GM12878 (cell line): ENCODE data around the gene SELE. TPM values are rescaled to one million over a fixed set of nuclear protein-coding genes. Genes with fewer than 3 reads are reported as not detected.

Experiments used
- ATAC-seq: fragments of 200-7000 bp; cut with Tn5 transposase; 3 replicates; pipeline ENCODE4 v1.9.1; 2020; ENCODE audit warnings: mild to moderate bottlenecking, moderate library complexity
- BruUV-seq: library from RNA; stranded (reverse); fragments of 400-500 nt; replicated peaks from 2 replicates; lab custom pipeline; 2021; lab: Mats Ljungman, UMichigan
- CTCF ChIA-PET: fragments of 300-600 bp; sonication (Branson Sonifier 250); formaldehyde crosslinking; extraction: SDS; loops from one replicate; lab custom pipeline; 2021; ENCODE audit warnings: inconsistent platforms; lab: Yijun Ruan, JAX
- POLR2A ChIA-PET: fragments of 350-600 bp; formaldehyde crosslinking; extraction: SDS; loops from one replicate; lab custom pipeline; 2021; ENCODE audit warnings: inconsistent platforms; lab: Charles Lee
- RAD21 ChIA-PET: fragments of 300-600 bp; sonication (Branson Sonifier 250); formaldehyde crosslinking; loops from one replicate; lab custom pipeline; 2023; ENCODE audit warnings: antibody characterized with exemption; ENCODE audit not compliant: unreplicated experiment; lab: Charles Lee
- SMC1A ChIA-PET: fragments of 300-600 bp; sonication (Branson Sonifier 250); formaldehyde crosslinking; loops from one replicate; lab custom pipeline; 2023; ENCODE audit not compliant: unreplicated experiment, uncharacterized antibody; lab: Charles Lee
- DNase-seq: peaks from one replicate; pipeline ENCODE4 v3.0.0-alpha.2; 2011; ENCODE audit warnings: low read depth, low spot score
- FAIRE-seq: peaks from 3 replicates; lab custom pipeline; 2011; peaks lifted over from hg19 to GRCh38; lab: Jason Lieb, UNC
- H2AFZ ChIP-seq: 2 replicates; pipeline ENCODE4 v1.6.0; 2011; ENCODE audit warnings: low read depth, low read length, control low read depth; ENCODE audit not compliant: control insufficient read depth
- H3K27ac ChIP-seq: 2 replicates; pipeline ENCODE4 v1.5.1; 2011; ENCODE audit warnings: control low read depth; ENCODE audit not compliant: control insufficient read depth, insufficient read depth
- H3K27me3 ChIP-seq, 2 experiments: replicated peaks in 1 of 2; 2 replicates each; pipeline versions ENCODE4 v1.6.0 to v1.6.1; 2011; ENCODE audit warnings: low read length in 1 of 2; ENCODE audit not compliant: control insufficient read depth in 2 of 2, insufficient read depth in 2 of 2
- H3K36me3 ChIP-seq, 2 experiments: 2 replicates each; pipeline ENCODE4 v1.5.1; 2011; ENCODE audit warnings: low read length in 1 of 2; ENCODE audit not compliant: control insufficient read depth in 2 of 2, insufficient read depth in 2 of 2
- H3K4me1 ChIP-seq: 2 replicates; pipeline ENCODE4 v1.6.1; 2011; ENCODE audit warnings: mild to moderate bottlenecking, low read length, moderate library complexity, mixed read lengths; ENCODE audit not compliant: control insufficient read depth, insufficient read depth
- H3K4me2 ChIP-seq: 2 replicates; pipeline ENCODE4 v1.6.0; 2011; ENCODE audit warnings: control low read depth; ENCODE audit not compliant: control insufficient read depth, insufficient read depth
- H3K4me3 ChIP-seq: fragments of 200-600 bp; sonication (generic); 2 replicates; pipeline ENCODE4 v1.5.1; 2016
- H3K79me2 ChIP-seq: 2 replicates; pipeline ENCODE4 v1.6.0; 2011; ENCODE audit warnings: low read length; ENCODE audit not compliant: control insufficient read depth, insufficient read depth
- H3K9ac ChIP-seq: 2 replicates; pipeline ENCODE4 v1.8.0; 2011; ENCODE audit warnings: low read length, control low read depth, mixed read lengths; ENCODE audit not compliant: control insufficient read depth, insufficient read depth
- H3K9me3 ChIP-seq: replicated peaks from 3 replicates; pipeline ENCODE4 v1.5.1; 2011; ENCODE audit warnings: mild to moderate bottlenecking, low read length; ENCODE audit not compliant: control insufficient read depth, insufficient read depth
- H4K20me1 ChIP-seq: 2 replicates; pipeline ENCODE4 v1.6.0; 2011; ENCODE audit not compliant: control insufficient read depth, insufficient read depth
- BRCA1 ChIP-seq: IDR thresholded peaks from 2 replicates; pipeline ENCODE4 v1.6.1; 2011; ENCODE audit warnings: low read depth, low read length, improper control_type of control experiment
- CHD2 ChIP-seq: IDR thresholded peaks from 2 replicates; pipeline ENCODE4 v1.6.1; 2011; ENCODE audit warnings: low read depth, low read length, improper control_type of control experiment, borderline replicate concordance
- ETV6 ChIP-seq, 2 experiments: fragments of 450-650 bp in 1 of 2; IDR thresholded peaks in 1 of 2; conservative IDR thresholded peaks in 1 of 2; 2 replicates each; pipeline ENCODE4 v1.6.1; 2014; ENCODE audit warnings: antibody characterized with exemption in 1 of 2, borderline replicate concordance in 1 of 2, low read depth in 1 of 2, mild to moderate bottlenecking in 1 of 2, moderate library complexity in 1 of 2
- IKZF2 ChIP-seq, 2 experiments: fragments of 450-650 bp; IDR thresholded peaks; 2 replicates each; pipeline ENCODE4 v1.6.1; 2017; ENCODE audit warnings: mild to moderate bottlenecking in 2 of 2, moderate library complexity in 2 of 2
- POU2F2 ChIP-seq: IDR thresholded peaks from 3 replicates; pipeline ENCODE4 v1.6.1; 2011; ENCODE audit warnings: low read depth, mild to moderate bottlenecking, low read length, borderline replicate concordance
- PRDM15 ChIP-seq: fragments of 450-650 bp; formaldehyde crosslinking; IDR thresholded peaks from 2 replicates; pipeline ENCODE4 v1.4.0; 2020; ENCODE audit warnings: mild to moderate bottlenecking, moderate library complexity
- SMARCA5 ChIP-seq: fragments of 450-650 bp; IDR thresholded peaks from 2 replicates; pipeline ENCODE4 v1.6.1; 2017; ENCODE audit warnings: mild to moderate bottlenecking
- STAT1 ChIP-seq: fragments of 450-650 bp; conservative IDR thresholded peaks from 2 replicates; pipeline ENCODE4 v1.6.1; 2014; ENCODE audit warnings: antibody characterized with exemption, mild to moderate bottlenecking
- TARDBP ChIP-seq: IDR thresholded peaks from 2 replicates; pipeline ENCODE4 v1.6.1; 2016; ENCODE audit warnings: borderline replicate concordance
- WGBS: methylation state at CpG from one replicate; pipeline ENCODE4 v1.1.6; 2016; ENCODE audit warnings: low lambda C conversion rate; ENCODE audit not compliant: insufficient replicate concordance, insufficient coverage; ENCODE audit errors: missing lambda C conversion rate; 5-methylcytosine and 5-hydroxymethylcytosine counted together
- in situ Hi-C: fragments of 300-500 bp; cut with MboI; formaldehyde crosslinking; loops from 9 replicates; pipeline ENCODE4 v1.14.3; 2018; ENCODE audit warnings: mixed read lengths
- intact Hi-C: fragments of 100-400 bp; cut with micrococcal nuclease; formaldehyde crosslinking; loops from one replicate; pipeline ENCODE4 v1.14.2; 2022; ENCODE audit not compliant: unreplicated experiment
- polyA plus RNA-seq, 11 experiments: library from polyadenylated mRNA; depleted of rRNA in 4 of 11; unstranded in 6 of 11; stranded (reverse) in 5 of 11; fragments of >200 nt; fragmentation: Nextera tagmentation in 4 of 11; fragmentation: Illumina TruSeq in 1 of 11; extraction: Ambion mirVana in 4 of 11; extraction: Trizol in 1 of 11; gene quantifications; 1 replicate in 1 of 11; 2 replicates in 10 of 11; pipeline versions ENCODE4 v1.2.1 to v1.2.3, GENCODE V29; 2011 to 2016; ENCODE audit warnings: inconsistent platforms in 2 of 11, missing spikeins in 2 of 11, low read depth in 1 of 11
- total RNA-seq, 4 experiments: library from RNA; depleted of rRNA in 3 of 4; stranded (reverse); fragments of >200 nt in 3 of 4; fragmentation: Illumina TruSeq in 1 of 4; extraction: Trizol in 1 of 4; gene quantifications; 2 replicates each; pipeline versions ENCODE4 v1.2.1 to v1.2.3, GENCODE V29; 2013 to 2021

The SELE gene
- total and polyA plus RNA-seq, 10 of the 15 experiments (the other 5 are each of a cell fraction or from before 2014, with no cell fraction given) = not detected

GRCh38 chr1:169712309-169712631, 21.6 kb downstream of the SELE start:
- Histone ChIP-seq H3K4me3 (no peak overlapping the region), H3K36me3 (no peaks in the 10 kb centered on the region), H3K9me3 (no peaks in the 10 kb centered on the region), H3K4me2 (peak overlapping the region; percentile 85; the same call in 1 of the 2 replicates), H3K4me1 (peaks cover 4% of the 10 kb centered on the region; the same call in 1 of the 2 replicates), H4K20me1 (no peaks in the 10 kb centered on the region), H2AFZ (no peak overlapping the region), H3K9ac (no peak overlapping the region), H3K79me2 (peaks cover 25% of the 10 kb centered on the region), H3K27ac (no peak overlapping the region), H3K27me3 (no peaks in the 10 kb centered on the region)
- no peak for DNase-seq
- ChIA-PET POLR2A (interaction anchor here (1.2 kb wide), 2 partner anchors 18 to 110 kb away, joined by 3 to 10 read pairs; no protein-coding TSS in a partner anchor), CTCF (interaction anchor here (0.6 to 5.0 kb wide), 58 partner anchors 8 to 1849 kb away, joined by 3 to 193 read pairs (median 5); partner anchors contain the start of genes F5 and SELE), RAD21 (interaction anchor here (0.6 to 2.2 kb wide), 27 partner anchors 9 to 1390 kb away, joined by 3 to 98 read pairs (median 5); partner anchors contain the start of gene F5), SMC1A (interaction anchor here (0.7 to 4.9 kb wide), 35 partner anchors 10 to 1109 kb away, joined by 3 to 154 read pairs (median 5); partner anchors contain the start of gene F5)
- no peak for ATAC-seq
- 43% methylated on average over 2 of the region's 2 CpGs for WGBS
- intact Hi-C loops = loop anchor here (1.0 to 10.0 kb wide), 3 partner anchors 162 to 1107 kb away; no protein-coding TSS in a partner anchor
- in situ Hi-C loops = no loop called here
- FAIRE-seq = no peak
- no TSS peak for BruUV-seq
- TF ChIP-seq TARDBP = no peak

GRCh38 chr1:169711469-169712308, 22.2 kb downstream of the SELE start, which contains the start of gene SELL:
Gene SELL, minus strand, starts transcription at chr1:169711620. Its CDS starts 122 bp downstream, at chr1:169711498.
- intact Hi-C loops = loop anchor here (1.0 to 10.0 kb wide), 7 partner anchors 15 to 1107 kb away; partner anchors contain the start of gene F5
- SMC1A ChIA-PET = interaction anchor here (0.7 to 4.9 kb wide), 34 partner anchors 10 to 1108 kb away, joined by 3 to 154 read pairs (median 6); partner anchors contain the start of gene F5
- Histone ChIP-seq H3K4me1 (peaks cover 4% of the 10 kb centered on the region; the same call in 1 of the 2 replicates), H3K4me2 (peak within 1 kb of the TSS; percentile 85), H3K79me2 (peaks cover 29% of the 10 kb centered on the region), H3K9ac (peak within 1 kb of the TSS; percentile 30), H3K27ac (peak within 1 kb of the TSS; percentile 49), H3K9me3 (no peaks in the 10 kb centered on the region), H3K4me3 (peak within 1 kb of the TSS; percentile 45), H2AFZ (peak within 1 kb of the TSS; percentile 87), H3K36me3 (no peaks in the 10 kb centered on the region), H3K27me3 (no peaks in the 10 kb centered on the region), H4K20me1 (no peaks in the 10 kb centered on the region)
- DNase-seq (peak; percentile 90), ATAC-seq (peak; percentile 79), FAIRE-seq (peak; percentile 80)
- RAD21 ChIA-PET = interaction anchor here (0.6 to 2.2 kb wide), 26 partner anchors 9 to 1369 kb away, joined by 3 to 98 read pairs (median 5); partner anchors contain the start of gene F5
- POLR2A ChIA-PET = interaction anchor here (1.2 kb wide), 1 partner anchor 110 kb away, joined by 10 read pairs; no protein-coding TSS in a partner anchor
- under 1% methylated on average over 6 of the region's 6 CpGs for WGBS
- CTCF ChIA-PET = interaction anchor here (0.7 to 5.0 kb wide), 58 partner anchors 9 to 1848 kb away, joined by 3 to 193 read pairs (median 5); partner anchors contain the start of genes F5 and SELE
- no TSS peak for BruUV-seq
- in situ Hi-C loops = no loop called here
- TF ChIP-seq IKZF2 (IDR thresholded peaks at IDR 0.05) (peak; percentile 85 to 87), CHD2 (0 out of 2 replicates have a peak, but pooled peaks have one; percentile 15), PRDM15 (CRISPR knock-in tag) (no peak), BRCA1 (no peak), SMARCA5 (peak; percentile 16; the same call in 1 of the 2 replicates), ETV6 (conservative IDR thresholded peaks at IDR 0.05 in 1 of 2, IDR thresholded peaks at IDR 0.05 in 1 of 2; ENCODE audit: borderline replicate concordance in 1 of 2, low read depth in 1 of 2) (peak in 1 of 2 experiments; percentile 25; a peak in 1 of 4 replicates), POU2F2 (0 out of 3 replicates have a peak, but pooled peaks have one; percentile 33), STAT1 (no peak)
